ENCODE results near the gene GCK.

GRCh38 chr7:44177570-44178131 is 11.6 kb downstream of the GCK start:
- TF ChIP-seq, protein P1, sequence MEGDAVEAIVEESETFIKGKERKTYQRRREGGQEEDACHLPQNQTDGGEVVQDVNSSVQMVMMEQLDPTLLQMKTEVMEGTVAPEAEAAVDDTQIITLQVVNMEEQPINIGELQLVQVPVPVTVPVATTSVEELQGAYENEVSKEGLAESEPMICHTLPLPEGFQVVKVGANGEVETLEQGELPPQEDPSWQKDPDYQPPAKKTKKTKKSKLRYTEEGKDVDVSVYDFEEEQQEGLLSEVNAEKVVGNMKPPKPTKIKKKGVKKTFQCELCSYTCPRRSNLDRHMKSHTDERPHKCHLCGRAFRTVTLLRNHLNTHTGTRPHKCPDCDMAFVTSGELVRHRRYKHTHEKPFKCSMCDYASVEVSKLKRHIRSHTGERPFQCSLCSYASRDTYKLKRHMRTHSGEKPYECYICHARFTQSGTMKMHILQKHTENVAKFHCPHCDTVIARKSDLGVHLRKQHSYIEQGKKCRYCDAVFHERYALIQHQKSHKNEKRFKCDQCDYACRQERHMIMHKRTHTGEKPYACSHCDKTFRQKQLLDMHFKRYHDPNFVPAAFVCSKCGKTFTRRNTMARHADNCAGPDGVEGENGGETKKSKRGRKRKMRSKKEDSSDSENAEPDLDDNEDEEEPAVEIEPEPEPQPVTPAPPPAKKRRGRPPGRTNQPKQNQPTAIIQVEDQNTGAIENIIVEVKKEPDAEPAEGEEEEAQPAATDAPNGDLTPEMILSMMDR (conservative IDR thresholded peaks at IDR 0.05; ENCODE audit: low read depth, low read length), result no peak
- no peak for TF ChIP-seq EZH2 (IDR thresholded peaks at IDR 0.05; ENCODE audit: borderline replicate concordance, low read depth, low read length, poor library complexity, severe bottlenecking)
